HS-27A (cell line): ENCODE data around the gene NFXL1.
"Not testable (repeated sequence)": the region's sequence is repeated elsewhere in the genome, so short reads cannot be mapped to it uniquely, and the experiment has no call there.

ENCODE experiments used
- DNase-seq: peaks from one replicate; pipeline ENCODE4 v3.0.0-alpha.2; 2012; ENCODE audit warnings: low read depth, missing footprints

NFXL1 gene

GRCh38 chr4:47914220-47914925 is at the start of gene NFXL1:
TSS of gene NFXL1 (minus strand) at chr4:47914583. CDS start at chr4:47914203, 380 bp downstream.
- DNase-seq: peak; percentile 86

- DNase-seq: no peak
Measured at GRCh38 chr4:47954677-47955076, 40.3 kb upstream of the NFXL1 start.

GRCh38 chr4:47954245-47954644 is 39.9 kb upstream of the NFXL1 start:
- no peak for DNase-seq

DNA sequence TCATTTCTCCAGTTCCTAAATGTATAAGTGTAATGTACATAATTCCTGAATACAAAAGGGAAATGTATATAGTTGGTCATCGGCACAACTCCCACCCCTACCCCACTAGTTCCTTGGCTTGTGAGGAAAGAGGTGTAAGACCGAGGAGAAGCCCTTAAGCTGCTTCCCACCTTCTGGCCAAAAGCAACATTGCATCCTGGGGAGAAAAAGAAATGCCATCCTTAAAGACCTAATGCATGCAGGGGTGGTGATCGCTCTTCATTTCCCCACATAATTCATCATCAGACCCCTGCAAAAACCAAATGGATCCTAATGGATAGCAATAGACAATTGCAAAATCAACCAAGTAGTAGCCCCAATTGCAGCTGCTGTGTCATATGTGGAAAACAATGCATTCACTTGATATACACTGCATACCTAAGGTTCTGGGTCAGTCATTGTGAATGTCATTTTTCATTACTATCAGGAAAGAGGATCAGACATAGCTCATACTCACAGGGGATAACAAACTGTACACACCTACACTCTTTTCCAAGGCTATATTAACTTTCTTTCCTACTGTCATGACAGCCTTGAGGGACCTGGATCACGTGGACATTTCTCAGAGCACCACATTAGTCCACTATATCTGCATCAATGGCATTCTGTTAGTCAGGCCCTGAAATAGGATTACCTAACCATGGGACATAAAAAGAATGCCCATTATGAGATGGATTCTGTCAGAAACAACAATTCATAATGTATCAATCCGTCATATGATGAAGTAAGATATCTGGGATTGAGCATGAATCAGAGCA is 31.7 kb upstream of the NFXL1 start:
- DNase-seq: no peak

- no peak for DNase-seq
Measured at GRCh38 chr4:47942081-47942819, 27.9 kb upstream of the NFXL1 start.

DNA sequence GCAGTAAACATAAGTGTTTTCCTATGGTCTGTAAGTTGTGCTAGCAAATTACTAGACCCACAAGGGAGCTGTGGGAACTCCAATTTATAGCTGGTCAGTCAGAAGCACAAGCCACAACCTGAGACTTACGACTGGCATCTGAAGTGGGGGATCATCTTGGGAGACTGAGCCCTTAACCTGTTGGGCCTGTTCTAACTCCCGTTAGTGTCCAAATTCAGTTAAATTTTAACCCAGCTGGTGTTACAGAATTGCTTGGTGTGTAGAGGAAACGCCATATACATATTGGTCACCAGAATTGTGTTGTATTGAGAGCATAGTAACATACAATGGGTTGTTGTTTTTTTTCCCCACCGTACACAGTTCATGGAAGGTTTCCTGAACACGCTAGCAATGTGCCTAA is 25.1 kb upstream of the NFXL1 start:
- no peak for DNase-seq

DNA sequence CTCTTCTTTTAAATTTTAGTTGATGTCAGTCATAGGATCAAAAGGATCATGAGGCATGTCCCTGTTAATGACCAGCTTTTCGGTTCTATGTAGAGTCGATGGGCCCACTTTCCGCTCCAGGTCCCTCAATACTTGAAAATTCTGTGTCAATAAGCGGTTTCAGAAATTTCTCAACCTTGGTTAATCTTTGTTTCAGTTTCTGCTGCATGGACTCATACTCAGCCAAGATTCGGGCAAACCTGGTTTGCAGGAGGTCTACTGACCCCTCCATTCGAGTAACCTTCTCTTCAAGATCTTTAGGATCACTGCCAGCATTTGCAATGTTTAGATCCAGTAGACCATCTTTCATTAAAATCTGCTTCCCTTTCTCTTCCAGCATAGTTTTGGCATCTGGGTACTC is 22.0 kb upstream of the NFXL1 start:
- DNase-seq: no peak

DNA sequence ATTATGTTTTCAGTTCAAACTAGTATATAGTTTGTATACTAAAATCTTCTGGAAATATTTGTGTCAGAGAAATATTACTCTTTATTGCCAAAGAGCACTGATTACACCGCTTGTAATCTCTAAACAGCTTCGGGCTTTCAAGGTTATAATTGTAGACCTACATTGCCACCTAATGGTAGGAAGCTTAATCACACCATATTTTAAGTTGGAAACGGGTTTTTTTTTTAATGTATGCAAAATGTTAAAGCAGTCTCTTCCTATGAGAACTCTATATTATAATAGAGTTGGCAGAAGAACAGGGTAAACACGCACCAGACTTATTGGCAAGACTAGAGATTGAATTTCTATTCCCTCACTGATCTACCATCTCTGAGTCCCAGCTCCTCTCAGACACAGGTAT is 19.5 kb upstream of the NFXL1 start:
- no peak for DNase-seq

- peak; percentile 71 for DNase-seq
Measured at GRCh38 chr4:47930971-47931804, 16.8 kb upstream of the NFXL1 start.

GRCh38 chr4:47929682-47930201 is 15.4 kb upstream of the NFXL1 start:
- DNase-seq: no peak

DNA sequence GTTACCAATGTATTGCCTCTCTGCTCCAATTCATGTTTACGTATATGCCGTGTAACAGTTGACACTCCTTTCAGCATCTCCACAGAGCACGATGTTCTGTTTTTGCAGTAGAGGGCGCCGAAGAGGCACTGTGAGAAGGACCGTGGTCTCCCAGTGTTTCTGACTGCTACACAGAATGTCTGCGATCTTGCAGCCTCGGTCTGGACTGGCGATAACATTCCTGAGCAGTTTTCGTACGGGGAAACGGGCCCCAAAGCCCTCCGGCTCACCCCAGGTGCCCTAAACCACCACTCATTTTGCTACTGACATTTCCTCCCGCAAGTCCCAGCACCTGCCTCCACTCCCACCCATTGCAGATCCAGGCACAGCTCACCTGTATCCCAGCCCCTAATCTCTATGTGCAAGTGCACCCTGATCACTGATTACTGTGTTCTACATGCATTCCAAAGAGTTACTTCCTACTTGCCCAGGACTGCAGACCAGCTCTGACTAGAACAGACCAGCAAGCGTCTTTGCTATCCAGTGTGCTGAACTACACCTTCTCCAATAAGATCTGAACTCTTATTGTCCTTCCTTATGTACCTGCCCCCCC is 12.4 kb upstream of the NFXL1 start:
- DNase-seq: no peak

DNA sequence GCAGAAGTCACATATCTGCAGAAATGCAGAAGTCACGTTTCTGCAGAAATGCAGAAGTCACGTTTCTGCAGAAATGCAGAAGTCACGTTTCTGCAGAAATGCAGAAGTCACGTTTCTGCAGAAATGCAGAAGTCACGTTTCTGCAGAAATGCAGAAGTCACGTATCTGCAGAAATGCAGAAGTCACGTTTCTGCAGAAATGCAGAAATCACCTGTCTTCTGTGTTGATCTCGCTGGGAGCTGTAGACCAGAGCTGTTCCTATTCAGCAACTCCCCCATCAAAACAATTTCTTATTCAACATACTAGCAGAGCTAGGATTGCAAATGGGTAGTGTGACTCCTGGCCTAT is 8.9 kb upstream of the NFXL1 start:
- DNase-seq: not testable (repeated sequence)

DNA sequence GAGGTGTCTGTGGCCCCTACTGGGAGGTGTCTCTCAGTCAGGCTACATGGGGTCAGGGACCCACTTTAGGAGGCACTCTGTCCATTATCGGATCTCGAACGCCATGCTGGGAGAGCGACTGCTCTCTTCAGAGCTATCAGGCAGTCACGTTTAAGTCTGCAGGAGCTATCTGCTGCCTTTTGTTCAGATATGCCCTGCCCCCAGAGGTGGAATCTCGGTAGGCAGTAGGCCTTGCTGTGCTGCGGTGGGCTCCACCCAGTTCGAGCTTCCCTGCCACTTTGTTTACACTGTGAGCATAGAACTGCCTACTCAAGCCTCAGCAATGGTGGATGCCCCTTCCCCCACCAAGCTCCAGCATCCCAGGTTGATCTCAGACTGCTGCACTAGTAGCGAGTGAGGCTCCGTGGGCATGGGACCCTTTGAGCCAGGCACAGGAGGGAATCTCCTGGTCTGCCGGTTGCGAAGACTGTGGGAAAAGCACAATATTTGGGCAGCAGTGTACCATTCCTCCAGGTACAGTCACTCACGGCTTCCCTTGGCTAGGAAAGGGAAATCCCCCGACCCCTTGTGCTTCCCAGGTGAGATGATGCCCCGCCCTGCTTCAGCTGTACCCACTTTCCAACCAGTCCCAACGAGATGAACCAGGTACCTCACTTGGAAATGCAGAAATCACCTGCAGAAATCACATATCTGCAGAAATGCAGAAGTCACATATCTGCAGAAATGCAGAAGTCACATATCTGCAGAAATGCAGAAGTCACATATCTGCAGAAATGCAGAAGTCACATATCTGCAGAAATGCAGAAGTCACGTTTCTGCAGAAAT is 8.3 kb upstream of the NFXL1 start:
- not testable (repeated sequence) for DNase-seq

DNA sequence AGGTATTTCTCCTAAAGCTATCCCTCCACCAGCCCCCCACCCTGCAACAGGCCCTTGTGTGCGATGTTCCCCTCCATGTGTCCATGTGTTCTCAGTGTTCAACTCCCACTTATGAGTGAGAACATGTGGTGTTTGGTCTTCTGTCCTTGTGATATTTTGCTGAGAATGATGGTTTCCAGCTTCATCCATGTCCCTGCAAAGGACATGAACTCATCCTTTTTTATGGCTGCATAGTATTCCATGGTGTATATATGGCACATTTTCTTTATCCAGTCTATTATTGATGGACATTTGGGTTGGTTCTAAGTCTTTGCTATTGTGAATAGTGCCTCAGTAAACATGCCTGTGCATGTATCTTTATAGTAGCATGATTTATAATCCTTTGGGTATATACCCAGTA is 2.8 kb upstream of the NFXL1 start:
- not testable (repeated sequence) for DNase-seq

GRCh38 chr4:47915378-47915777 is 995 bp upstream of the NFXL1 start:
- DNase-seq: no peak

DNA sequence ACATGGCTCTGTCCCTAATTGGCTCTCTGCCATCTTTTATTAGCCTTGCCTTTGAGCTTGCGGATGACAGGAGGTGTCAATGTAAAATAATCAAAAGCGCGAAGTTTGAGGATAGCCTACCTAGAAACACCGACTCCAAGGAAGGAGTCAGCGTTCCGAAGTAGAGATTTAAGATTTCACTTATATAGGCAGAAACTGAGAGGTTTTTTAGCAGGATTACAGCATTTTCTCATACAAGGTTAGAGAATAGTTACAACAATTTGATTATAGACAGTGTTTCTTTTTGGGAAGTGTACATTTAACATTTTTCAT is 499 bp upstream of the NFXL1 start:
- no peak for DNase-seq

GRCh38 chr4:47913861-47914219 is 543 bp downstream of the NFXL1 start:
- no peak for DNase-seq

- no peak for DNase-seq
Measured at GRCh38 chr4:47913330-47913729, 1.1 kb downstream of the NFXL1 start.

GRCh38 chr4:47907089-47907646 is 7.2 kb downstream of the NFXL1 start:
- DNase-seq: no peak

- DNase-seq: no peak
Measured at GRCh38 chr4:47899639-47900038, 14.7 kb downstream of the NFXL1 start.
